GM19023 (cell line): ENCODE measurements around the gene TOMM7.

ENCODE experiments used
- ATAC-seq: cut with Tn5 transposase; IDR thresholded peaks from one replicate; pipeline ENCODE4 v1.9.1; 2021; ENCODE audit warnings: mild to moderate bottlenecking, moderate library complexity; ENCODE audit not compliant: unreplicated experiment

Gene TOMM7

GRCh38 chr7:22822486-22823141 is at the start of gene TOMM7:
TOMM7 (minus strand) TSS chr7:22822849; CDS start chr7:22822779, 70 bp downstream.
- peak; percentile 89 for ATAC-seq

- ATAC-seq = peak; percentile 100
Measured at GRCh38 chr7:22872096-22872807, 49.6 kb upstream of the TOMM7 start.

GRCh38 chr7:22871661-22872060 is 49.0 kb upstream of the TOMM7 start:
- ATAC-seq = no peak

GRCh38 chr7:22868509-22868908 is 45.9 kb upstream of the TOMM7 start:
- ATAC-seq = no peak

GRCh38 chr7:22867589-22867988 is 44.9 kb upstream of the TOMM7 start:
- ATAC-seq = no peak

- ATAC-seq = no peak
Measured at GRCh38 chr7:22867003-22867402, 44.4 kb upstream of the TOMM7 start.

- ATAC-seq = no peak
Measured at GRCh38 chr7:22865602-22865960, 42.9 kb upstream of the TOMM7 start.

GRCh38 chr7:22864855-22865601 is 42.4 kb upstream of the TOMM7 start:
- no peak for ATAC-seq

GRCh38 chr7:22864301-22864700 is 41.7 kb upstream of the TOMM7 start:
- no peak for ATAC-seq

- no peak for ATAC-seq
Measured at GRCh38 chr7:22863156-22863899, 40.7 kb upstream of the TOMM7 start.

- ATAC-seq = no peak
Measured at GRCh38 chr7:22861576-22861975, 38.9 kb upstream of the TOMM7 start.

GRCh38 chr7:22860784-22861482 is 38.3 kb upstream of the TOMM7 start:
- ATAC-seq = no peak

- ATAC-seq = no peak
Measured at GRCh38 chr7:22860337-22860736, 37.7 kb upstream of the TOMM7 start.

- ATAC-seq = no peak
Measured at GRCh38 chr7:22859641-22860290, 37.1 kb upstream of the TOMM7 start.

GRCh38 chr7:22858640-22859561 is 36.3 kb upstream of the TOMM7 start:
- no peak for ATAC-seq

- ATAC-seq = no peak
Measured at GRCh38 chr7:22858274-22858639, 35.6 kb upstream of the TOMM7 start.

- no peak for ATAC-seq
Measured at GRCh38 chr7:22856416-22856815, 33.8 kb upstream of the TOMM7 start.

- peak; percentile 5 for ATAC-seq
Measured at GRCh38 chr7:22855049-22855392, 32.4 kb upstream of the TOMM7 start.
